Neutrophil (primary cell): ENCODE measurements around the gene ZNF277.

Experiments used
- H3K27ac ChIP-seq: fragments of 200-600 bp; sonication (generic); 2 replicates; pipeline ENCODE4 v1.5.1; 2016; ENCODE audit warnings: mild to moderate bottlenecking, moderate library complexity
- H3K27me3 ChIP-seq: fragments of 200-600 bp; sonication (generic); 2 replicates; pipeline ENCODE4 v1.6.0; 2016; ENCODE audit warnings: mild to moderate bottlenecking
- H3K36me3 ChIP-seq: fragments of 200-600 bp; sonication (generic); 2 replicates; pipeline ENCODE4 v1.5.1; 2017
- H3K4me1 ChIP-seq, 2 experiments: fragments of 200-600 bp in 1 of 2; sonication (generic) in 1 of 2; 1 replicate in 1 of 2; 2 replicates in 1 of 2; pipeline versions ENCODE4 v1.5.1 to v1.6.1; 2013 to 2016; ENCODE audit warnings: low read depth in 1 of 2, low read length in 1 of 2, mild to moderate bottlenecking in 1 of 2, moderate library complexity in 1 of 2; ENCODE audit not compliant: control insufficient read depth in 1 of 2, insufficient read depth in 1 of 2
- H3K4me3 ChIP-seq, 2 experiments: fragments of 200-600 bp in 1 of 2; sonication (generic) in 1 of 2; 1 replicate in 1 of 2; 2 replicates in 1 of 2; pipeline ENCODE4 v1.5.1; 2013 to 2016; ENCODE audit warnings: low read depth in 1 of 2, low read length in 1 of 2, mild to moderate bottlenecking in 1 of 2, moderate library complexity in 1 of 2
- H3K9me3 ChIP-seq: fragments of 200-600 bp; sonication (generic); 2 replicates; pipeline ENCODE4 v1.5.1; 2016
- CTCF ChIP-seq: fragments of 200-600 bp; sonication (generic); IDR thresholded peaks from 2 replicates; pipeline ENCODE4 v1.5.1; 2016; ENCODE audit warnings: antibody characterized with exemption

ZNF277 gene

GRCh38 chr7:112362053-112362650 is 155.7 kb downstream of the ZNF277 start:
- Histone ChIP-seq H3K27ac (no peak overlapping the region), H3K36me3 (no peaks in the 10 kb centered on the region), H3K4me1 (no peaks in the 10 kb centered on the region), H3K9me3 (no peaks in the 10 kb centered on the region), H3K4me3 (no peak overlapping the region), H3K27me3 (no peaks in the 10 kb centered on the region)
- TF ChIP-seq CTCF: no peak

GRCh38 chr7:112362731-112363131 is 156.2 kb downstream of the ZNF277 start:
- no peaks in the 10 kb centered on the region for H3K9me3 ChIP-seq
- no peaks in the 10 kb centered on the region for H3K4me1 ChIP-seq
- no peaks in the 10 kb centered on the region for H3K36me3 ChIP-seq
- H3K4me3 ChIP-seq: no peak overlapping the region
- TF ChIP-seq CTCF: no peak
- no peak overlapping the region for H3K27ac ChIP-seq
- H3K27me3 ChIP-seq: no peaks in the 10 kb centered on the region

- Histone ChIP-seq H3K9me3 (no peaks in the 10 kb centered on the region), H3K4me3 (no peak overlapping the region), H3K36me3 (no peaks in the 10 kb centered on the region), H3K4me1 (no peaks in the 10 kb centered on the region), H3K27me3 (no peaks in the 10 kb centered on the region), H3K27ac (no peak overlapping the region)
- no peak for TF ChIP-seq CTCF
Measured at GRCh38 chr7:112364388-112364787, 157.9 kb downstream of the ZNF277 start.

DNA sequence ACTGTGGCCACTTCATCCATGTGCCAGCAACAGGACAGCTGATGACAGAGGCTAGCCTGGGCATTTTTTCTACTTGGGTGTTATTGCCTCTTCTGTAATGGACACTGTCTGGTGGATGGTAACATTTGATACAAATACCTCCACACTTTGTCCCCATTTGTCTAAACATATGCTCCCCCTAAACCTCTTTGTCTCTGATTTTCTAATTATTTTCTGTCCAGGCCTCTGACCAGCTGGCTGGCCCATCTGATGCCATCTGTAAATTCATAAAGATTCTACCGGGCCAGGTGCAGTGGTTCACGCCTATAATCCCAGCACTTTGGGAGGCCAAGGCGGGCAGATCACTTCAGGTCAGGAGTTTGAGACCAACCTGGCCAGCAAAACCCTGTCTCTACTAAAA is 159.1 kb downstream of the ZNF277 start:
- no peak for TF ChIP-seq CTCF
- no peak overlapping the region for H3K27ac ChIP-seq
- no peaks in the 10 kb centered on the region for H3K36me3 ChIP-seq
- H3K4me3 ChIP-seq: no peak overlapping the region
- no peaks in the 10 kb centered on the region for H3K27me3 ChIP-seq
- no peaks in the 10 kb centered on the region for H3K9me3 ChIP-seq
- H3K4me1 ChIP-seq: no peaks in the 10 kb centered on the region

GRCh38 chr7:112366886-112367285 is 160.4 kb downstream of the ZNF277 start:
- H3K4me3 ChIP-seq: no peak overlapping the region
- H3K27ac ChIP-seq: no peak overlapping the region
- no peaks in the 10 kb centered on the region for H3K9me3 ChIP-seq
- H3K27me3 ChIP-seq: no peaks in the 10 kb centered on the region
- TF ChIP-seq CTCF: no peak
- no peaks in the 10 kb centered on the region for H3K36me3 ChIP-seq
- no peaks in the 10 kb centered on the region for H3K4me1 ChIP-seq

DNA sequence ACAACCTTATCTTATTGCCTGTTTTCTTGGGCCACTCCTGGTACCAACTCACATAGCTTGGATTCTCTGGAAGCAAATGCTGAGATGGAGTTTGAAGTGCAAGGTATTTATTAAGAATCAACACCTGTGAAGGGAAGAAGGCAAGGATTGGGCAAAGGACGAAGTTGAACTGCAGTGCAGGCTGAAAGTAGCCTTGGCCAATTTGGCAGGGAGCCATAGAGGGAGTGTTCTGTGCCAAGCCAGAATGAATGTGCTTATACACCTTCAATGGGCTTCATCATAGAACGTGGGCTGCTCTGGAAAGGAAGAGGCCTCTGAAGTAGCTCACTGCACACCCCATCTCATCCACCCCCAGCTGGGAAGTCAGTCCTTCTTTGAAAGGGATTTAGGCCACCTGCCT is 163.9 kb downstream of the ZNF277 start:
- no peaks in the 10 kb centered on the region for H3K4me1 ChIP-seq
- H3K9me3 ChIP-seq: no peaks in the 10 kb centered on the region
- H3K27me3 ChIP-seq: no peaks in the 10 kb centered on the region
- H3K4me3 ChIP-seq: no peak overlapping the region
- H3K36me3 ChIP-seq: no peaks in the 10 kb centered on the region
- no peak for TF ChIP-seq CTCF
- no peak overlapping the region for H3K27ac ChIP-seq
